Smooth muscle cell (in vitro differentiated cells): ENCODE results near the gene PAPPA2. TPM values are rescaled to one million over a fixed set of nuclear protein-coding genes. Genes with fewer than 3 reads are reported as not detected.

ENCODE experiments used
- DNase-seq: peaks from one replicate; lab custom pipeline; 2025; ENCODE audit not compliant: unreplicated experiment; lab: John Stamatoyannopoulos, UW
- H2AFZ ChIP-seq: fragments of 200-600 bp; sonication (generic); 2 replicates; pipeline ENCODE4 v1.6.0; 2016; ENCODE audit warnings: antibody characterized with exemption, low read depth, mild to moderate bottlenecking
- H3F3A ChIP-seq: fragments of 200-600 bp; sonication (generic); 2 replicates; pipeline ENCODE4 v1.6.0; 2017; ENCODE audit warnings: antibody characterized with exemption, low read depth
- H3K27ac ChIP-seq: fragments of 200-600 bp; sonication (generic); 2 replicates; pipeline ENCODE4 v1.5.1; 2016; ENCODE audit warnings: low read depth, mild to moderate bottlenecking
- H3K27me3 ChIP-seq: fragments of 200-600 bp; sonication (generic); 2 replicates; pipeline ENCODE4 v1.6.1; 2016; ENCODE audit warnings: low read depth, mild to moderate bottlenecking
- H3K36me3 ChIP-seq: fragments of 200-600 bp; sonication (generic); 2 replicates; pipeline ENCODE4 v1.5.1; 2016; ENCODE audit warnings: low read depth
- H3K4me1 ChIP-seq: fragments of 200-600 bp; sonication (generic); 2 replicates; pipeline ENCODE4 v1.5.1; 2016; ENCODE audit warnings: low read depth
- H3K4me2 ChIP-seq: fragments of 200-600 bp; sonication (generic); 2 replicates; pipeline ENCODE4 v1.6.0; 2016; ENCODE audit warnings: mild to moderate bottlenecking
- H3K4me3 ChIP-seq: fragments of 200-600 bp; sonication (generic); 2 replicates; pipeline ENCODE4 v1.5.1; 2016; ENCODE audit warnings: mild to moderate bottlenecking
- H3K79me2 ChIP-seq: fragments of 200-600 bp; sonication (generic); 2 replicates; pipeline ENCODE4 v1.6.0; 2016; ENCODE audit warnings: low read depth, mild to moderate bottlenecking
- H3K9ac ChIP-seq: fragments of 200-600 bp; sonication (generic); 2 replicates; pipeline ENCODE4 v1.6.0; 2016; ENCODE audit warnings: low read depth
- H3K9me3 ChIP-seq: fragments of 200-600 bp; sonication (generic); replicated peaks from 2 replicates; pipeline ENCODE4 v1.5.1; 2016; ENCODE audit warnings: low read depth
- H4K20me1 ChIP-seq: fragments of 200-600 bp; sonication (generic); 2 replicates; pipeline ENCODE4 v1.6.0; 2016; ENCODE audit warnings: low read depth
- CTCF ChIP-seq: fragments of 200-600 bp; sonication (generic); IDR thresholded peaks from 2 replicates; pipeline ENCODE4 v1.5.1; 2017; ENCODE audit warnings: borderline replicate concordance, mild to moderate bottlenecking, antibody characterized with exemption; ENCODE audit not compliant: insufficient read depth, poor library complexity, severe bottlenecking
- WGBS: methylation state at CpG from one replicate; pipeline ENCODE4 v1.1.7; 2016; ENCODE audit warnings: low lambda C conversion rate; 5-methylcytosine and 5-hydroxymethylcytosine counted together
- polyA plus RNA-seq: library from polyadenylated mRNA; unstranded; fragments of >200 nt; fragmentation: Nextera tagmentation; extraction: Ambion mirVana; gene quantifications from 2 replicates; pipeline ENCODE4 v1.2.1, GENCODE V29; 2016
- total RNA-seq: library from RNA; depleted of rRNA; stranded (reverse); fragments of >200 nt; gene quantifications from 2 replicates; pipeline ENCODE4 v1.2.3, GENCODE V29; 2014

The PAPPA2 gene
- total and polyA plus RNA-seq, 2 experiments from 2014 or later: 0.03 to 0.27 TPM

DNA sequence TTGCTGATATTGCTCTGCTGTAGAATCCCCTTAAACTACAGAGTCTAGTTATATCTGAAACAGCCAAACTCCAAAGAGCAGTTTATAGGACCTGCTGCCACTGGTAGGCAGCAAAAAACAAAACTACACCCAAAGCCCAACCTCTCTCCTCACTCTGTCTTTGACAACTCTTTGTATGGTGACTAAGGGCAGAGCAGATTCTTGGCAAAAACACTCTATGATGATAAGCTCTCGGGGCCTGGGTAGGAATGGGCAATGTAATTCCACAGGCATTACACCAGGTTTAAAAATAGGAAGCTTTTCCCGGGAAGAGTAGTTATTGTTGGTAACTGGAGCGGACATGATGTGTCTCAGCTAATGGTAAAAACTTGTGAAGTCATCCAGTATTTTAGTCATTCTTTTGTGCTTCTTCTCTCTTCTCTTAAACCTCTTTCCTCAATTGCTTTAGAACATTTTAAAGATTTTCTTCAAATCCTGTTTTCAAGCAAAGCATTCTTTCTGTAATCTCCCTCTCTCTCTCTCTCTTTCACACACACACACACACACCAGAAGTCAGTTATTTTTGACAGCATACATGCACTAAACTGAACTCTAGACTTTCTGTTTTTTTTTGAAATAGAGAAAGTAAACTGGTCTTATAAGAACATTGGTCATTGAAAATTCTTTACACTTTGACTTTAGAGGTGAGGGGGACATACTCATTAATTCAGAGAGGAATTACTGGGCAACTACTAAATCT is 193.5 kb downstream of the PAPPA2 start:
- H3F3A ChIP-seq: peaks cover 8% of the 10 kb centered on the region
- 7% methylated on average over 3 of the region's 3 CpGs for WGBS
- peak overlapping the region; percentile 64 for H2AFZ ChIP-seq
- H3K27me3 ChIP-seq: no peaks in the 10 kb centered on the region
- no peaks in the 10 kb centered on the region for H3K9me3 ChIP-seq
- H3K27ac ChIP-seq: peak overlapping the region; percentile 96
- no peaks in the 10 kb centered on the region for H3K79me2 ChIP-seq
- H3K4me2 ChIP-seq: peak overlapping the region; percentile 76
- H3K36me3 ChIP-seq: no peaks in the 10 kb centered on the region
- no peak overlapping the region for H3K4me3 ChIP-seq
- no peak for DNase-seq
- TF ChIP-seq CTCF: no peak
- H3K9ac ChIP-seq: peak overlapping the region; percentile 82
- H4K20me1 ChIP-seq: no peaks in the 10 kb centered on the region
- peaks cover 11% of the 10 kb centered on the region for H3K4me1 ChIP-seq

GRCh38 chr1:176669782-176670181 is 206.8 kb downstream of the PAPPA2 start:
- no peaks in the 10 kb centered on the region for H3F3A ChIP-seq
- no peaks in the 10 kb centered on the region for H3K4me1 ChIP-seq
- no peaks in the 10 kb centered on the region for H3K79me2 ChIP-seq
- no peaks in the 10 kb centered on the region for H3K36me3 ChIP-seq
- no peak overlapping the region for H2AFZ ChIP-seq
- H3K4me2 ChIP-seq: no peak overlapping the region
- H3K4me3 ChIP-seq: no peak overlapping the region
- TF ChIP-seq CTCF: no peak
- H3K27me3 ChIP-seq: peaks cover 19% of the 10 kb centered on the region
- H3K9me3 ChIP-seq: no peaks in the 10 kb centered on the region
- no peak for DNase-seq
- WGBS: 55% methylated on average over 2 of the region's 2 CpGs
- H4K20me1 ChIP-seq: no peaks in the 10 kb centered on the region
- no peak overlapping the region for H3K27ac ChIP-seq
- H3K9ac ChIP-seq: no peak overlapping the region

DNA sequence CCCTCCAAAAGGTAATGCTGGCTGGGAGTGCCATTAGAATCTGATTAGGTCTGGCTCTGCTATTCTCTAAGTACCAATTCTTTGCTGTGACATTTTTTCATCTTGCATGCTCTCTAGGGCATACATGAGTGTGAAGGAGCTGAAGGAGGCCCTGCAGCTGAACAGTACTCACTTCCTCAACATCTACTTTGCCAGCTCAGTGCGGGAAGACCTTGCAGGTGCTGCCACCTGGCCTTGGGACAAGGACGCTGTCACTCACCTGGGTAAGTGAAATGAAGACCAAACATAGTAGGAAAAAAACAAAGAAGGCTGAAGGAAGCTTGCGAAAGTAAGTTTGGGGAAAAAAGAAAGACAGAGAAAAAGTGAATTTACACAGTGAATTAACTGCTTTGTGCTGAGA is 207.9 kb downstream of the PAPPA2 start:
- H2AFZ ChIP-seq: no peak overlapping the region
- H3K36me3 ChIP-seq: no peaks in the 10 kb centered on the region
- no peak overlapping the region for H3K27ac ChIP-seq
- no peak overlapping the region for H3K4me2 ChIP-seq
- DNase-seq: no peak
- no peak for TF ChIP-seq CTCF
- H3K27me3 ChIP-seq: peaks cover 19% of the 10 kb centered on the region
- no peaks in the 10 kb centered on the region for H3K4me1 ChIP-seq
- no peaks in the 10 kb centered on the region for H3F3A ChIP-seq
- H3K4me3 ChIP-seq: no peak overlapping the region
- H3K9ac ChIP-seq: no peak overlapping the region
- no peaks in the 10 kb centered on the region for H4K20me1 ChIP-seq
- WGBS: 83% methylated on average over 3 of the region's 3 CpGs
- no peaks in the 10 kb centered on the region for H3K79me2 ChIP-seq
- no peaks in the 10 kb centered on the region for H3K9me3 ChIP-seq
